A673 (cell line): ENCODE results near the gene JUNB. TPM values are rescaled to one million over a fixed set of nuclear protein-coding genes. Genes with fewer than 3 reads are reported as not detected.
"Not testable (repeated sequence)": the region's sequence is repeated elsewhere in the genome, so short reads cannot be mapped to it uniquely, and the experiment has no call there.

Experiments used
- BruUV-seq: library from RNA; stranded (reverse); fragments of 400-500 nt; replicated peaks from 2 replicates; lab custom pipeline; 2021; lab: Mats Ljungman, UMichigan
- CTCF ChIA-PET: fragments of 300-600 bp; sonication (Branson Sonifier 250); formaldehyde crosslinking; loops from one replicate; lab custom pipeline; 2022; ENCODE audit warnings: antibody characterized with exemption; lab: Charles Lee
- POLR2A ChIA-PET: fragments of 300-600 bp; sonication (Branson Sonifier 250); formaldehyde crosslinking; loops from one replicate; lab custom pipeline; 2022; ENCODE audit warnings: antibody characterized with exemption; ENCODE audit not compliant: low non-redundant PET; lab: Charles Lee
- DNase-seq: peaks from one replicate; pipeline ENCODE4 v3.0.0-alpha.2; 2015; ENCODE audit warnings: low spot score
- H3K27ac ChIP-seq: fragments of 200-600 bp; sonication (generic); 2 replicates; pipeline ENCODE4 v1.5.1; 2016; ENCODE audit warnings: mixed run types, low read depth, mild to moderate bottlenecking, mixed read lengths, antibody characterized with exemption, low read length; ENCODE audit not compliant: poor library complexity, severe bottlenecking
- H3K27me3 ChIP-seq: fragments of 200-600 bp; sonication (generic); replicated peaks from 2 replicates; pipeline ENCODE4 v1.6.1; 2017; ENCODE audit warnings: mixed run types, low read depth, mild to moderate bottlenecking, mixed read lengths, antibody characterized with exemption, low read length; ENCODE audit not compliant: insufficient read depth, poor library complexity
- H3K36me3 ChIP-seq: fragments of 200-600 bp; sonication (generic); 2 replicates; pipeline ENCODE4 v1.6.1; 2016; ENCODE audit warnings: mixed run types, mild to moderate bottlenecking, mixed read lengths, antibody characterized with exemption, low read length; ENCODE audit not compliant: insufficient read depth, poor library complexity, severe bottlenecking
- H3K4me1 ChIP-seq: fragments of 200-600 bp; sonication (generic); 2 replicates; pipeline ENCODE4 v1.6.1; 2017; ENCODE audit warnings: mixed run types, mild to moderate bottlenecking, mixed read lengths, antibody characterized with exemption, low read length; ENCODE audit not compliant: insufficient read depth, poor library complexity, severe bottlenecking
- H3K4me3 ChIP-seq: fragments of 200-600 bp; sonication (generic); 2 replicates; pipeline ENCODE4 v1.5.1; 2016; ENCODE audit warnings: low read depth, mixed run types, mild to moderate bottlenecking, mixed read lengths, low read length; ENCODE audit not compliant: poor library complexity, severe bottlenecking
- H3K9me3 ChIP-seq: fragments of 200-600 bp; sonication (generic); 2 replicates; pipeline ENCODE4 v1.6.1; 2016; ENCODE audit warnings: mixed run types, low read depth, mild to moderate bottlenecking, mixed read lengths, antibody characterized with exemption, low read length; ENCODE audit not compliant: poor library complexity, severe bottlenecking
- EZH2 ChIP-seq: fragments of 200-600 bp; sonication (generic); IDR thresholded peaks from 2 replicates; pipeline ENCODE4 v1.6.1; 2017; ENCODE audit warnings: borderline replicate concordance, low read depth, mild to moderate bottlenecking, mixed read lengths, antibody characterized with exemption, low read length; ENCODE audit not compliant: poor library complexity, severe bottlenecking
- intact Hi-C: fragments of 100-400 bp; cut with micrococcal nuclease; formaldehyde crosslinking; loops from one replicate; pipeline ENCODE4 v1.10.0; 2022; ENCODE audit not compliant: unreplicated experiment
- total RNA-seq: library from RNA; stranded (reverse); gene quantifications from 2 replicates; pipeline ENCODE4 v1.2.3, GENCODE V29; 2021
- TF ChIP-seq, protein P1 (sequence below): fragments of 300-800, 200-600 bp; sonication (generic); conservative IDR thresholded peaks from 2 replicates; pipeline ENCODE4 v1.5.1; 2017; ENCODE audit warnings: low read depth, mild to moderate bottlenecking, antibody characterized with exemption, low read length, moderate library complexity, mixed read lengths

The JUNB gene
- total RNA-seq, 1 experiment from 2014 or later, result 27.7 TPM

DNA sequence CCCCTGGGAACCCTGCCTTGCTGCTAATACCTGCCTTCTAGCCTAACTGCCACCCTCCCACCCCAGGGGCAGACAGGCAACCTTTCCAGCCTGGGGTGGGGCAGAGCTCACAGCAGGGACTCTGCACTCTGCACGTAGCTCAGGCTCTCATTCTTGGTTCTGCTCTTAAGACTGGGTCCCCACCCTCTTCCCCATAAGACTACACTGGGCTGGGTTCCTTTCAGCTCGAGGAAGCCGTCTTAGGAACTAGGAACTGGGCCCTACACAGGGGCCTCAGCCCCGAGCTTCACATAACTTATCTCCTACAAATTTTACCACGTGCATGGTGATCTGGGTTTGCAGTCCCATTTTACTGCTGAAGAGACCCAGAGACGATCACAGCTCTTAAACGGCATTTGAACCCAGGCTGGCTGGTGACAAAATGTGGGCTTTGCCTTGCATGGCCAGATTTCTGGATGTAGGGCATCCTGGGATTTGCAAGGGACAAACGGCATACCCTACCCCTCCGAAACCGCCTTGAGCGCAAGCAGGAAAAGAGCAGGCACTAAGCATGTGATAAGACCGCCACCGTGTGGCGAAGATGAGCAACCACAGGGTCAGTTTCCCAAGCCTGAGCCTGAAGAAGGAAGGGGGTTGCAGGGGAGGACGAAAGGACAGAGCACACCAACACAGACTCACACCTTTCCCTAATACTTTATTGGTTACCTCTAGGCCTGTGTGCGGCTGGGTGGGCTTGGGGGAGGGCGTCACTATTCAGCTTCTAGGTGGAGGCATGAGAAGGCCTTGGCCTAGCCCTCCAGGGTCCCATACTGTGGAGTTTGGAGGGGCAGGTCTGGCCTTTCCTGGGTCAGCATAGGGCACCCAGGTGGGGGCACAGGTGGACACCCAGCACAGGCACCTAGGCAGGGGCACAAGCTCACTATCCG, 5.1 kb downstream of the JUNB start:
- DNase-seq, result peak; percentile 91
- no peaks in the 10 kb centered on the region for H3K9me3 ChIP-seq
- H3K4me3 ChIP-seq, result no peak overlapping the region
- POLR2A ChIA-PET, result no interaction called here
- TF ChIP-seq EZH2, result no peak
- TF ChIP-seq, protein P1, sequence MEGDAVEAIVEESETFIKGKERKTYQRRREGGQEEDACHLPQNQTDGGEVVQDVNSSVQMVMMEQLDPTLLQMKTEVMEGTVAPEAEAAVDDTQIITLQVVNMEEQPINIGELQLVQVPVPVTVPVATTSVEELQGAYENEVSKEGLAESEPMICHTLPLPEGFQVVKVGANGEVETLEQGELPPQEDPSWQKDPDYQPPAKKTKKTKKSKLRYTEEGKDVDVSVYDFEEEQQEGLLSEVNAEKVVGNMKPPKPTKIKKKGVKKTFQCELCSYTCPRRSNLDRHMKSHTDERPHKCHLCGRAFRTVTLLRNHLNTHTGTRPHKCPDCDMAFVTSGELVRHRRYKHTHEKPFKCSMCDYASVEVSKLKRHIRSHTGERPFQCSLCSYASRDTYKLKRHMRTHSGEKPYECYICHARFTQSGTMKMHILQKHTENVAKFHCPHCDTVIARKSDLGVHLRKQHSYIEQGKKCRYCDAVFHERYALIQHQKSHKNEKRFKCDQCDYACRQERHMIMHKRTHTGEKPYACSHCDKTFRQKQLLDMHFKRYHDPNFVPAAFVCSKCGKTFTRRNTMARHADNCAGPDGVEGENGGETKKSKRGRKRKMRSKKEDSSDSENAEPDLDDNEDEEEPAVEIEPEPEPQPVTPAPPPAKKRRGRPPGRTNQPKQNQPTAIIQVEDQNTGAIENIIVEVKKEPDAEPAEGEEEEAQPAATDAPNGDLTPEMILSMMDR, result peak; percentile 94
- no peaks in the 10 kb centered on the region for H3K27me3 ChIP-seq
- intact Hi-C loops, result loop anchor here (1.0 to 2.0 kb wide), 2 partner anchors 19 to 30 kb away; no protein-coding TSS in a partner anchor
- no peak overlapping the region for H3K27ac ChIP-seq
- peaks cover 20% of the 10 kb centered on the region for H3K36me3 ChIP-seq
- BruUV-seq, result no TSS peak
- CTCF ChIA-PET, result interaction anchor here (0.6 to 3.4 kb wide), 6 partner anchors 9 to 185 kb away, joined by 3 to 34 read pairs (median 4); partner anchors contain the start of genes ZNF490 and ZNF791
- peaks cover 23% of the 10 kb centered on the region for H3K4me1 ChIP-seq

- Histone ChIP-seq H3K36me3 (peaks cover 20% of the 10 kb centered on the region), H3K27me3 (no peaks in the 10 kb centered on the region), H3K27ac (no peak overlapping the region), H3K9me3 (no peaks in the 10 kb centered on the region), H3K4me1 (peaks cover 23% of the 10 kb centered on the region), H3K4me3 (no peak overlapping the region)
- no TSS peak for BruUV-seq
- no peak for DNase-seq
- TF ChIP-seq, protein P1, result no peak
- no peak for TF ChIP-seq EZH2
- intact Hi-C loops, result loop anchor here (2.0 kb wide), 1 partner anchor 30 kb away; no protein-coding TSS in a partner anchor
- POLR2A ChIA-PET, result no interaction called here
- CTCF ChIA-PET, result interaction anchor here (0.6 to 3.4 kb wide), 4 partner anchors 15 to 94 kb away, joined by 3 to 34 read pairs (median 6); partner anchors contain the start of gene GCDH
Measured at GRCh38 chr19:12797141-12797587, 5.9 kb downstream of the JUNB start.

- H3K4me1 ChIP-seq, result peaks cover 26% of the 10 kb centered on the region
- H3K27ac ChIP-seq, POLR2A ChIA-PET, DNase-seq, H3K27me3 ChIP-seq, H3K4me3 ChIP-seq, BruUV-seq, H3K9me3 ChIP-seq: not testable (repeated sequence)
- peaks cover 20% of the 10 kb centered on the region for H3K36me3 ChIP-seq
- intact Hi-C loops, result loop anchor here (2.0 kb wide), 1 partner anchor 31 kb away; no protein-coding TSS in a partner anchor
- CTCF ChIA-PET, result interaction anchor here (0.6 to 3.4 kb wide), 4 partner anchors 15 to 93 kb away, joined by 3 to 34 read pairs (median 6); partner anchors contain the start of gene GCDH
Measured at GRCh38 chr19:12797607-12798006, 6.3 kb downstream of the JUNB start.
